Neutrophil (primary cell): ENCODE data around the gene GGT6.

ENCODE experiments used
- H3K27ac ChIP-seq: fragments of 200-600 bp; sonication (generic); 2 replicates; pipeline ENCODE4 v1.5.1; 2016; ENCODE audit warnings: mild to moderate bottlenecking, moderate library complexity
- H3K27me3 ChIP-seq: fragments of 200-600 bp; sonication (generic); 2 replicates; pipeline ENCODE4 v1.6.0; 2016; ENCODE audit warnings: mild to moderate bottlenecking
- H3K36me3 ChIP-seq: fragments of 200-600 bp; sonication (generic); 2 replicates; pipeline ENCODE4 v1.5.1; 2017
- H3K4me1 ChIP-seq, 2 experiments: fragments of 200-600 bp in 1 of 2; sonication (generic) in 1 of 2; 1 replicate in 1 of 2; 2 replicates in 1 of 2; pipeline versions ENCODE4 v1.5.1 to v1.6.1; 2013 to 2016; ENCODE audit warnings: low read depth in 1 of 2, low read length in 1 of 2, mild to moderate bottlenecking in 1 of 2, moderate library complexity in 1 of 2; ENCODE audit not compliant: control insufficient read depth in 1 of 2, insufficient read depth in 1 of 2
- H3K4me3 ChIP-seq, 2 experiments: fragments of 200-600 bp in 1 of 2; sonication (generic) in 1 of 2; 1 replicate in 1 of 2; 2 replicates in 1 of 2; pipeline ENCODE4 v1.5.1; 2013 to 2016; ENCODE audit warnings: low read depth in 1 of 2, low read length in 1 of 2, mild to moderate bottlenecking in 1 of 2, moderate library complexity in 1 of 2
- H3K9me3 ChIP-seq: fragments of 200-600 bp; sonication (generic); 2 replicates; pipeline ENCODE4 v1.5.1; 2016
- CTCF ChIP-seq: fragments of 200-600 bp; sonication (generic); IDR thresholded peaks from 2 replicates; pipeline ENCODE4 v1.5.1; 2016; ENCODE audit warnings: antibody characterized with exemption

GGT6 gene

GRCh38 chr17:4588898-4589625 is 28.7 kb upstream of the GGT6 start:
- H3K4me1 ChIP-seq, result peaks cover 2 to 5% of the 10 kb centered on the region in 2 experiments
- no peak overlapping the region for H3K4me3 ChIP-seq
- H3K27me3 ChIP-seq, result peaks cover 61% of the 10 kb centered on the region
- no peaks in the 10 kb centered on the region for H3K36me3 ChIP-seq
- H3K9me3 ChIP-seq, result no peaks in the 10 kb centered on the region
- H3K27ac ChIP-seq, result no peak overlapping the region
- TF ChIP-seq CTCF, result no peak

GRCh38 chr17:4588391-4588790 is 28.0 kb upstream of the GGT6 start:
- TF ChIP-seq CTCF, result no peak
- peaks cover 4 to 6% of the 10 kb centered on the region in 2 experiments for H3K4me1 ChIP-seq
- no peak overlapping the region for H3K27ac ChIP-seq
- H3K27me3 ChIP-seq, result peaks cover 68% of the 10 kb centered on the region
- H3K4me3 ChIP-seq, result no peak overlapping the region
- no peaks in the 10 kb centered on the region for H3K36me3 ChIP-seq
- no peaks in the 10 kb centered on the region for H3K9me3 ChIP-seq

- Histone ChIP-seq H3K4me1 (peaks cover 4 to 6% of the 10 kb centered on the region in 2 experiments), H3K27me3 (peaks cover 74% of the 10 kb centered on the region), H3K36me3 (no peaks in the 10 kb centered on the region), H3K27ac (no peak overlapping the region), H3K4me3 (no peak overlapping the region), H3K9me3 (no peaks in the 10 kb centered on the region)
- TF ChIP-seq CTCF, result no peak
Observed at GRCh38 chr17:4587803-4588202, 27.4 kb upstream of the GGT6 start.

DNA sequence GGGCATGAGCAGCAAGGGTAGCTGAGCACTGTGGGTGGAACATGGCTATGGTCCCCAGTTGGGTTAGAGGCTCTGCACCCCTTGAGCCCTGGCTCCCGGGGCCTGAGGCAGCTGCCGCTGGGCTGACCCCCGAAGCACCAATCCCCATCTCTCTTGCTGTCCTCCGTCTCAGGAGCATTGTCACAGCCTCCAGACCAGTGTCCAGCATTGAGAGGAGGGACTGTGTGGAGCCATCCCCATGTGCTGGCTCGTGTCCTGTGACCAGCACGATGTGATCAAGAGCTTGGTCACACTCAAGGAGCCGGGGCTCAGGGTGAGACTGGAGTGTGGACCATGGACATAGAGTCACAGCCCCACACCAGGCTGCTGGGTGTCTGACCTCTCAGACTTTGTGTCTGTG is 26.8 kb upstream of the GGT6 start:
- no peak for TF ChIP-seq CTCF
- Histone ChIP-seq H3K27me3 (peaks cover 80% of the 10 kb centered on the region), H3K36me3 (no peaks in the 10 kb centered on the region), H3K4me3 (no peak overlapping the region), H3K9me3 (no peaks in the 10 kb centered on the region), H3K4me1 (peaks cover 4 to 6% of the 10 kb centered on the region in 2 experiments), H3K27ac (no peak overlapping the region)

DNA sequence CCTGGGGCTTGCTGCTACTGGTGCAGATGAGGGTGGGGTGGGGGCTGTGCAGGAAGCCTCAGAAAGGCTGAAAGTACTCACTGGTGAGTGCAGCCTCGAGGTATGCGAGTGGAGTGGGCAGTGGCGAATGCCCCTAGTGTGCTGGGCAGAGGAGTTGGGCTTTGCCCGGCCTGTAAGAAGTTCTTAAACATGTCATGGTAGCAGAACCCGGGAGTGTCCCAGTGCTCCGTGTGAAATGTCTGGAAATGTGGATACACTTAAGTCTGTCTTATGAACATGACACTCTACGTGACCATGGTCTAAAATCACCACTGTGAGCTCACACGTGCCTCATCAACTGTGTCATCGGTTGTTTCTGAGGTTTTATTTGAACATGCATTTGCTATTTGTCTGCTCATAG is 25.7 kb upstream of the GGT6 start:
- H3K9me3 ChIP-seq, result no peaks in the 10 kb centered on the region
- H3K27me3 ChIP-seq, result peaks cover 90% of the 10 kb centered on the region
- TF ChIP-seq CTCF, result no peak
- H3K4me3 ChIP-seq, result no peak overlapping the region
- peaks cover 4 to 6% of the 10 kb centered on the region in 2 experiments for H3K4me1 ChIP-seq
- no peaks in the 10 kb centered on the region for H3K36me3 ChIP-seq
- no peak overlapping the region for H3K27ac ChIP-seq
